ENCODE data around the gene CDPF1. TPM values are rescaled to one million over a fixed set of nuclear protein-coding genes. Genes with fewer than 3 reads are reported as not detected.

CDPF1 gene
- total RNA-seq, 4 donors from 2014 or later: 10.0 to 17.3 (median 13.2) TPM

- DNase-seq (ENCODE audit: low spot score in 2 of 2): no peak
- TF ChIP-seq CTCF (IDR thresholded peaks at IDR 0.05) (no peak), POLR2A (IDR thresholded peaks at IDR 0.05) (no peak)
- WGBS, 2 donors: 94 to 98% methylated on average over 7 of the region's 7 CpGs
- intact Hi-C loops (cut with DNase I; ENCODE audit: low total_unique reads): no loop called here
- no peak overlapping the region for H3K4me3 ChIP-seq (ENCODE audit: low read depth, poor library complexity, severe bottlenecking)
Measured at GRCh38 chr22:46276563-46276962, 26.5 kb upstream of the CDPF1 start.

GRCh38 chr22:46275455-46276122, 25.5 kb upstream of the CDPF1 start:
- whole genome bisulfite sequencing, 2 donors: 76 to 78% methylated on average over 3 of the region's 3 CpGs
- intact Hi-C loops (cut with DNase I; ENCODE audit: low total_unique reads): no loop called here
- no peak overlapping the region for H3K4me3 ChIP-seq (ENCODE audit: low read depth, poor library complexity, severe bottlenecking)
- no peak for TF ChIP-seq CTCF (IDR thresholded peaks at IDR 0.05)
- TF ChIP-seq POLR2A (IDR thresholded peaks at IDR 0.05): no peak
- DNase-seq (ENCODE audit: low spot score in 2 of 2): no peak

GRCh38 chr22:46274381-46274780, 24.3 kb upstream of the CDPF1 start:
- intact Hi-C loops (cut with DNase I; ENCODE audit: low total_unique reads): no loop called here
- WGBS, 2 donors: 94% methylated on average over 8 of the region's 8 CpGs
- DNase-seq (ENCODE audit: low spot score in 2 of 2): no peak
- no peak overlapping the region for H3K4me3 ChIP-seq (ENCODE audit: low read depth, poor library complexity, severe bottlenecking)
- TF ChIP-seq POLR2A (IDR thresholded peaks at IDR 0.05) (no peak), CTCF (IDR thresholded peaks at IDR 0.05) (no peak)

GRCh38 chr22:46273432-46274148, 23.5 kb upstream of the CDPF1 start:
- 83 to 90% methylated on average over 8 to 12 of the region's 12 CpGs for WGBS, 2 donors
- intact Hi-C loops (cut with DNase I; ENCODE audit: low total_unique reads): no loop called here
- H3K4me3 ChIP-seq (ENCODE audit: low read depth, poor library complexity, severe bottlenecking): no peak overlapping the region
- peak in 1 of 2 donors; percentile 82 for DNase-seq (ENCODE audit: low spot score in 2 of 2)
- TF ChIP-seq CTCF (IDR thresholded peaks at IDR 0.05) (no peak), POLR2A (IDR thresholded peaks at IDR 0.05) (no peak)

- TF ChIP-seq POLR2A (IDR thresholded peaks at IDR 0.05) (no peak), CTCF (IDR thresholded peaks at IDR 0.05) (no peak)
- no peak overlapping the region for H3K4me3 ChIP-seq (ENCODE audit: low read depth, poor library complexity, severe bottlenecking)
- intact Hi-C loops (cut with DNase I; ENCODE audit: low total_unique reads): no loop called here
- peak in 1 of 2 donors; percentile 82 for DNase-seq (ENCODE audit: low spot score in 2 of 2)
- whole genome bisulfite sequencing, 2 donors: 94 to 99% methylated on average over 11 to 12 of the region's 12 CpGs
Measured at GRCh38 chr22:46272762-46273431, 22.8 kb upstream of the CDPF1 start.
